Measurements from ENCODE around the gene EIF1.

EIF1 gene

DNA sequence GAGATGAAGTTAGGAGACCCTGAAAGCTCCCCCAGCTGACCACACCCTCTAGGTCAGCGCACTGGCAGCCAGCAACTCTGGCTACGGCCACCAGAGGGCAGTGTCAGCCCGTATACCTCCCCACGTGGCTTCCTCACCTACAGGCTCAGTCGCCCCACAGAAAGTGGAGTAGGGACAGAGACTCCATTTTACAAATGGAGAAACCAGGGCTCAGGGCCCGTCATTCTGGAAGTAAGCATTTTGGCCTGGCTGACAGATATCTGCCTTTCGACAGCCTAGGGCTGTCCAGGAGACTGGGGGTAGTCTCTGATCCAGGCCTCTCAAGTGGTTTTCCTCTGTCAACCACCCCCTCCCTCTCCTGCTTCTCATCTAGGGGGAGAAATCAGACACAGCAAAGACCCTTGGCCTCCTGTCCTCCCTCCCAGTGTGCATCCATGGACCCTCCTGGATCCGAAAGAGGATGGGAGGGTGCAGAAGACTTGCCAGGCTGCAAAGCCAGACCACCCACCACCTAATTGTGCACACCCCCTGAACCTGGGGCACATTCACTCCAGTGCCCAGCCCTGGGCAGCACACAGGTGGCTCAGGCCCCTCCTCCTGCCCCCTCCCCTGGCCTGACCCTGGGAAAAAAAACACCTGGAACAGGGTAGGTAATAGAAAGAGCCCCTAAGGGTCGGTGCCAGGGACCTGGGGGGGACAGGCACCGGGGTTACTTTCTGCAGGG, 49.6 kb downstream of the EIF1 start:
- no peak for DNase-seq

DNA sequence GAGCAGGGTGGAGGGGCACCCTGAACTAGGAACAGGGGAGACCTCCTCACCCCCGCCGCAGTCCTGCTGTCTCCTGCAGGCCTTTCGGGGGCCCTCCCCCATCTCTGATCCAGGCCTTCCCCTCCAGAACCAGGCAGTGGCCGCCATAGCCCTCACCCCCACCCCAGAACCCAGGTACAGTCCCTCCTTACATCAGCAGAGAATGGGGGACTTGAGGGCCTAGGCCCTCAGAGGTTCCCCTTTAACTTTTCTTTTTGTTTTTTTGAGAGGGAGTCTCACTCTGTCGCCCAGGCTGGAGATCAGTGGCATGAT, 50.1 kb downstream of the EIF1 start:
- no peak for DNase-seq

DNA sequence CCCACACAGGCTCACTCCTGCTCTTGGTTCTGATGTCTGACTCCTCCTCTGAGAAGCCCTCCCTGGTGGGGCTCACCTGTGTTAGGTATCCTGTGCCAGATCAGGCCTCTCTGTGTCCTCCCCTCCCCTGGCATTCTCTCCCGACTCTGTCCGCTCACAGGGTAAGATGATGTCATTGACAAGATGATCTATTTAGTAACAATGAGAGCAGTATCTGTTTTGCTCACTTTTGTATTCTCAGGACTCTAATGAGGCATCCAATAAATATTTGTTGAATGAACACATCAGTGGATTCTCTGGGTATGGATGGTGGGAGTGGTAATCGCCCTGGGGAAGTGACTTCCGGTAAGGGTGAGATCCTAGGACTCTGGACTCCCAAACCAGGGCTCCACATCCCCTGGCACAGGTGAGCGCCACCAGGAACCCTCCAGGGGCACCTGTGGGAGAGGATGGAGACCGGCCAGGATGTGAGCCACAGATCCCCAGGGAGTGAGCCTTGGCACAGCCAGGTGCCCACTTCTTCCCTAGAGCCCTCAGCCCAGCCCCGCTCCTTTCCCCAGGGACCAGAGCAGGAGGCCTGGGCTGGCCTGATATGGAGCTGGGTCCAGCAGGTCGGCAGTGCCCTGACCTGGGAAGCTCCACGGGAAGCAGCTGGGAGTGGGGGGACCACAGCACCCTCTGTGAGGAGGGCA, 51.1 kb downstream of the EIF1 start:
- no peak for DNase-seq

DNA sequence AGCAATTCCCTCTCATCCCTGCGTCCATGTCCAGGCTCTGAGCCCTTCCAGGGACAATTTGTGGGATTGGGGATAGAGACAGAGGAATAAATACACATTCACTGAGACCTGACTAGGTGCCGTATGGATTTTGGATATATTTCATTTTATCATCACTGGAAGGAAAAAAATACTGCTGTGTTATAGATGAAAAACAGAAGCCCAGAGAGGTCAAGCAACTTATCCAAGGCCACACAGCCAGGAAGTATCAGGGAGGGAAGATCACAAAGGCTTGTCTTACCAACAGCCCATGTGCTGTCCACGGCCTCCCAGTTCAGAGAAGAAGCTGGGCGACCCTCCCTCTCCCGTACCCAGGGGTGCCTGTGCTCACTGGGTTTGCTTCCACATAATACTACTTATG, 51.8 kb downstream of the EIF1 start:
- no peak for DNase-seq

DNA sequence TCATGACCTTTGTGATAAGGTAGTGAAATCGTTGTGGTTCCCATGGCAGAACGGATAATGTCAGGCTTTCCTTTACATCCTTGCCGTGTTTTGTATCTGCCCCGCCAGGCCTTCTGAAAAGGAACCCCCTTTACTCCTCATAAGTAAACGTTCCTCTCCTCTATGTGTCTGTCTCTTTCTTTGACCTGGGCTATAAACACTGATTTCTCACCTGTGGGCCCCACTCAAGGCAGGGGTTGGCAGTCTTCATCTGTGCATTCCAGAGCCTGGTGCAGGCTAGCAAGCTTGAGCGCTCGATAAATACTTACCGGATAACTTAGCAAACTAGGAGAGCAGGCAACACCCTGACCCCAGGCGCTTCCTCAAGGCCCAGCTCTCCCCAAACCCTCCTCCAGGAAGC, 53.0 kb downstream of the EIF1 start:
- DNase-seq = no peak
